Gastroesophageal sphincter (tissue), 3 donors: Measurements from ENCODE around the gene RNF213.

Experiments used
- POLR2A ChIP-seq, 2 donors: fragments of 450-650 bp; IDR thresholded peaks; one replicate each; pipeline ENCODE4 v1.6.1; 2017; ENCODE audit warnings: antibody characterized with exemption in 2 of 2, mild to moderate bottlenecking in 2 of 2, moderate library complexity in 1 of 2
- POLR2AphosphoS5 ChIP-seq: sonication (generic); formaldehyde crosslinking; IDR thresholded peaks from one replicate; pipeline ENCODE4 v1.6.1; 2017; ENCODE audit warnings: antibody characterized with exemption
- TF ChIP-seq, protein P1 (sequence below), 4 experiments: fragments of 200-600 bp in 2 of 4; fragments of 450-650 bp in 2 of 4; sonication (generic) in 1 of 4; IDR thresholded peaks; one replicate each; pipeline ENCODE4 v1.5.1; 2017 to 2019; ENCODE audit warnings: antibody characterized with exemption in 4 of 4, mild to moderate bottlenecking in 2 of 4, moderate library complexity in 2 of 4

DNA sequence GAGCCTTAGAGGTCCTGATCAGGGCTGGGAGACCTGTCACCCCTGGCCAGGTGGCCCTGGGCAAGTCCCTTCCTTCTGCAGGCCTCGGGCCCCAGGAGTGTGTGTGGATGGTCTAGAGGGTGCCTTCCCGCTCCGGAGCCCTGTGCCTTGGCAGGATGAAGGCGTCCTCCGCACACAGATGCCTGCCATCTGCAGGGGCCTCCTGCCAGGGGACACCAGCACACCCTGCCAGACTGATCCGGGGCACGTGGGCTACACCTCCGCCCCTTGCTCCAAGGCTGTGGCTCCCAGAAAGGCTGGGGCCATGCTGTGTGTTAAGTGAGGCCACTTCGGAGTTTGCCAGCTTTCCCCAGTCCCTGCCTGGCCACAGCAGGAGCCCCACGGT lies 185.1 kb downstream of the RNF213 start:
- TF ChIP-seq, protein P1, sequence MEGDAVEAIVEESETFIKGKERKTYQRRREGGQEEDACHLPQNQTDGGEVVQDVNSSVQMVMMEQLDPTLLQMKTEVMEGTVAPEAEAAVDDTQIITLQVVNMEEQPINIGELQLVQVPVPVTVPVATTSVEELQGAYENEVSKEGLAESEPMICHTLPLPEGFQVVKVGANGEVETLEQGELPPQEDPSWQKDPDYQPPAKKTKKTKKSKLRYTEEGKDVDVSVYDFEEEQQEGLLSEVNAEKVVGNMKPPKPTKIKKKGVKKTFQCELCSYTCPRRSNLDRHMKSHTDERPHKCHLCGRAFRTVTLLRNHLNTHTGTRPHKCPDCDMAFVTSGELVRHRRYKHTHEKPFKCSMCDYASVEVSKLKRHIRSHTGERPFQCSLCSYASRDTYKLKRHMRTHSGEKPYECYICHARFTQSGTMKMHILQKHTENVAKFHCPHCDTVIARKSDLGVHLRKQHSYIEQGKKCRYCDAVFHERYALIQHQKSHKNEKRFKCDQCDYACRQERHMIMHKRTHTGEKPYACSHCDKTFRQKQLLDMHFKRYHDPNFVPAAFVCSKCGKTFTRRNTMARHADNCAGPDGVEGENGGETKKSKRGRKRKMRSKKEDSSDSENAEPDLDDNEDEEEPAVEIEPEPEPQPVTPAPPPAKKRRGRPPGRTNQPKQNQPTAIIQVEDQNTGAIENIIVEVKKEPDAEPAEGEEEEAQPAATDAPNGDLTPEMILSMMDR (IDR thresholded peaks at IDR 0.05), result no peak
- TF ChIP-seq POLR2AphosphoS5 (no peak), POLR2A (IDR thresholded peaks at IDR 0.05) (no peak)
